Mucosa of descending colon (tissue), 3 donors: ENCODE measurements around the gene SLC25A38. TPM values are rescaled to one million over a fixed set of nuclear protein-coding genes. Genes with fewer than 3 reads are reported as not detected.
"Not testable (repeated sequence)": the region's sequence is repeated elsewhere in the genome, so short reads cannot be mapped to it uniquely, and the experiment has no call there.

ENCODE experiments used
- ATAC-seq: fragments of 200-7000 bp; cut with Tn5 transposase; one replicate; pipeline ENCODE4 v1.9.1; 2020; ENCODE audit warnings: mild to moderate bottlenecking, moderate library complexity
- DNase-seq, 3 donors: peaks; one replicate each; pipeline ENCODE4 v3.0.0-alpha.2; 2020
- H3K36me3 ChIP-seq: fragments of 200-600 bp; one replicate; pipeline ENCODE4 v1.8.0; 2021; ENCODE audit warnings: low read depth, mild to moderate bottlenecking
- H3K4me1 ChIP-seq: fragments of 200-600 bp; one replicate; pipeline ENCODE4 v1.8.0; 2021; ENCODE audit warnings: low read depth, mild to moderate bottlenecking
- H3K4me3 ChIP-seq: fragments of 200-600 bp; one replicate; pipeline ENCODE4 v1.8.0; 2021; ENCODE audit warnings: mild to moderate bottlenecking
- H3K9me3 ChIP-seq: fragments of 200-600 bp; one replicate; pipeline ENCODE4 v1.8.0; 2021; ENCODE audit warnings: mild to moderate bottlenecking
- intact Hi-C, 2 donors: fragments of 100-400 bp; cut with DNase I in 1 of 2; cut with micrococcal nuclease in 1 of 2; formaldehyde crosslinking; loops; one replicate each; pipeline versions ENCODE4 v1.11.0 to v1.11.1; 2022; cut with DNase I, micrococcal nuclease
- total RNA-seq, 3 donors: library from RNA; stranded (reverse); fragmentation: NEBNext Ultra II Directional in 2 of 3; extraction: Animal tissue kit (Norgen Biotek cat#: 25700) in 2 of 3; gene quantifications; one replicate each; pipeline versions ENCODE4 v1.2.1 to v1.2.4, GENCODE V29; 2021 to 2023
- TF ChIP-seq, protein P1 (sequence below): fragments of 200-600 bp; IDR thresholded peaks from one replicate; pipeline ENCODE4 v1.8.0; 2022; ENCODE audit warnings: antibody characterized with exemption, mild to moderate bottlenecking
- donor health status: DM: no; HTN: no; CAD: no; lungs with moderate emphysema.
- donor health status: DM: no; HTN: no; CAD: no.
- donor health status: DM: no; HTN: yes; CAD: no.

Gene SLC25A38
- total RNA-seq, 3 donors from 2014 or later, result 29.3 to 35.3 (median 34.4) TPM

DNA sequence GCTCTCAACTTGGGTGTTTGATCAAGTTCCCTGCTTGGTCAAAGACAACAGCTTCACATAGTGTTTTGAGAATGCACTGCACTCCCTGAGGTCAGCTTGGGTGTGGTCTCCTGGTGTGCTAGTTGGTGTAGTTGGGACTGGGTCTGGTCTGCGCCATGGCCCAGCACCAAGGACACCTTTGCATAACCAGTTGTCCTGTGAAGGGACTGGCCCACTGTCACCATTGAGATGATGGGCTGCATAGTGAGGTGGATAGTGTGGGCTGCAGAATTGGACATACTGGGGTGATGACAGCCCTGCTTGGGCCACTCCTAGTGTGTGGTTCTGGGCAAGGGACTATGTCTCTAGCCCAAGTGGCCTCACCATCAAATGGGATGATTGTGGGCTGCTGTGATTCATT lies 32.8 kb downstream of the SLC25A38 start:
- intact Hi-C loops, result no loop called here
- ATAC-seq (no peak), DNase-seq (no peak)
- Histone ChIP-seq H3K9me3 (no peaks in the 10 kb centered on the region), H3K36me3 (peaks cover 5% of the 10 kb centered on the region), H3K4me1 (peaks cover 10% of the 10 kb centered on the region), H3K4me3 (no peak overlapping the region)
- TF ChIP-seq, protein P1, sequence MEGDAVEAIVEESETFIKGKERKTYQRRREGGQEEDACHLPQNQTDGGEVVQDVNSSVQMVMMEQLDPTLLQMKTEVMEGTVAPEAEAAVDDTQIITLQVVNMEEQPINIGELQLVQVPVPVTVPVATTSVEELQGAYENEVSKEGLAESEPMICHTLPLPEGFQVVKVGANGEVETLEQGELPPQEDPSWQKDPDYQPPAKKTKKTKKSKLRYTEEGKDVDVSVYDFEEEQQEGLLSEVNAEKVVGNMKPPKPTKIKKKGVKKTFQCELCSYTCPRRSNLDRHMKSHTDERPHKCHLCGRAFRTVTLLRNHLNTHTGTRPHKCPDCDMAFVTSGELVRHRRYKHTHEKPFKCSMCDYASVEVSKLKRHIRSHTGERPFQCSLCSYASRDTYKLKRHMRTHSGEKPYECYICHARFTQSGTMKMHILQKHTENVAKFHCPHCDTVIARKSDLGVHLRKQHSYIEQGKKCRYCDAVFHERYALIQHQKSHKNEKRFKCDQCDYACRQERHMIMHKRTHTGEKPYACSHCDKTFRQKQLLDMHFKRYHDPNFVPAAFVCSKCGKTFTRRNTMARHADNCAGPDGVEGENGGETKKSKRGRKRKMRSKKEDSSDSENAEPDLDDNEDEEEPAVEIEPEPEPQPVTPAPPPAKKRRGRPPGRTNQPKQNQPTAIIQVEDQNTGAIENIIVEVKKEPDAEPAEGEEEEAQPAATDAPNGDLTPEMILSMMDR, result no peak

DNA sequence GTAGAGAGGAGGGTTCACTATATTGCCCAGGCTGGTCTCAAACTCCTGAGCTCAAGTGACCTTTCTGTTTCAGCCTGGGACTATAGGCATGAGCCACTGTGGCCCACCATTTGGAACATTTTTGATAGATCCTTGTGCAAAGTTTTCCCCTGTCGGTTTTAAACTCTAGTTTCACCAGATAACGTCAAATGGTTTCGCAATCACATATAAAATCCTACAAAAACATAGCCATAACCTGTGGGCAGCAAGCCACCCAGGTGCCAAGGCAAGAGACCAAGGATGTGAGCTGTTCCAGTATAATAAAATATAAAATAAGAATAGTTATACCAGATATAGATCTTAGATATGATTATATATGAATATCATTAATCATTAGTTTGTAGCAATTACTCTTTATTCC lies 33.8 kb downstream of the SLC25A38 start:
- ATAC-seq, H3K36me3 ChIP-seq, H3K4me1 ChIP-seq, H3K4me3 ChIP-seq, DNase-seq, H3K9me3 ChIP-seq, intact Hi-C loops: not testable (repeated sequence)

DNA sequence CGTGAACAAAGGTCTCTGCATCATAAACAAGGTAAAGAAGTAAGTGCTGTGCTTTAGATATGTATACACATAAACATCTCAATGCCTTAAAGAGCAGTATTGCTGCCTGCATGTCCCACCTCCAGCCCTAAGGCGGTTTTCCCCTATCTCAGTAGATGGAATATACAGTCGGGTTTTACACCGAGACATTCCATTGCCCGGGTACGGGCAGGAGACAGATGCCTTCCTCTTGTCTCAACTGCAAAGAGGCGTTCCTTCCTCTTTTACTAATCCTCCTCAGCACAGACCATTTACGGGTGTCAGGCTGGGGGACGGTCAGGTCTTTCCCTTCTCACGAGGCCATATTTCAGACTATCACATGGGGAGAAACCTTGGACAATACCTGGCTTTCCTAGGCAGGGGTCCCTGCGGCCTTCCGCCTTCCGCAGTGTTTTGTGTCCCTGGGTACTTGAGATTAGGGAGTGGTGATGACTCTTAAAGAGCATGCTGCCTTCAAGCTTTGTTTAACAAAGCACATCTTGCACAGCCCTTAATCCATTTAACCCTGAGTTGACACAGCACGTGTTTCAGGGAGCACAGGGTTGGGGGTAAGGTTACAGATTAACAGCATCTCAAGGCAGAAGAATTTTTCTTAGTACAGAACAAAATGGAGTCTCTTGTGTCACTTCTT lies 35.5 kb downstream of the SLC25A38 start:
- intact Hi-C loops, H3K9me3 ChIP-seq, ATAC-seq, DNase-seq, H3K4me3 ChIP-seq, H3K4me1 ChIP-seq, H3K36me3 ChIP-seq: not testable (repeated sequence)

DNA sequence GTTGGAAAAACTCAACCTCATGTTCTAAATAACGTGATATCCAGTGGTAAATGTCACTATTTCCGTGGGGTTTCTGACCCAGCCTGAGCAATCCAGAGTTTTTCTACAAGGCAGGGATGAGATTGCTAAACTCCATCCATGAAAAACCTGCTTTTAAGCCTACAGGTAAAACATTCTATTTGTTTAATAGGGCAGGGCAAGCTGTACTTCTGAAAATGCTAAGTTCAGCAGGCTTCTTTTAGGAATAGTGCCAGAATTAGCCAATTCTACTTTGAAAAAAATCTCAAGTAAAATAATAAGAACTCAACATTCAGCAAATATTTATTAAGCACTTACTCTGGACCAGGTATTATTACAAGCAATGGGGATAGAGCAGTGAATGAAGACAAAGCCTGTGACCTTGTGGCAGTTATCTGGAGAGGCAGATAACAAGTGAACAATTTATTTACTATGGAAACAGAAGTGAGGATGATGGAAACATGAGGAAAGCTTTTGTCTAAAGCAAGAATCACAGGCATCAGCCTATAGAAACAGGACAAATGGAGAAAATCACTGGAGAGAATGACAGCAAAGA lies 36.7 kb downstream of the SLC25A38 start:
- Histone ChIP-seq H3K9me3 (no peaks in the 10 kb centered on the region), H3K36me3 (no peaks in the 10 kb centered on the region), H3K4me1 (no peaks in the 10 kb centered on the region), H3K4me3 (no peak overlapping the region)
- ATAC-seq (no peak), DNase-seq (no peak)
- TF ChIP-seq, protein P1, result no peak
- intact Hi-C loops, result no loop called here

DNA sequence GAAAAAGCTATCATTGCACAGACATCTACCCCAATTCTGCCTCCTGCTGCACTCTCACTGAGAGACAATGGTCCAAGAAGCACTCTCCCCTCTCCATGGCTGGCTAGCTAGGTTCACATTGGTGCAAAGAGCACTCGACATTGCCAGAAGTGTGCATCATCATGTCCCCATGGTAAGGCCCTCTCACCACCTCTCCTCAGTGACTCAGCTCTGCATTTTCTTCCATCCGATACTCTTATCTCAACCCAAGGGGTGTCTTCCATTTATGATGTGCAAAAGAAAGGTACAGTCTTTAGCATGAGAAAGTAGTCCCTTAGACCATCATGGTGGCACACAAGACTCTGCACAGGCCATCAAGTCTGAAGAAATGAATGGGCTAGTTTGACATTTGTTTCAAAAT lies 37.4 kb downstream of the SLC25A38 start:
- no peak for DNase-seq
- TF ChIP-seq, protein P1, result no peak
- no peak for ATAC-seq
- Histone ChIP-seq H3K36me3 (no peaks in the 10 kb centered on the region), H3K4me1 (no peaks in the 10 kb centered on the region), H3K4me3 (no peak overlapping the region), H3K9me3 (no peaks in the 10 kb centered on the region)
- intact Hi-C loops, result no loop called here

DNA sequence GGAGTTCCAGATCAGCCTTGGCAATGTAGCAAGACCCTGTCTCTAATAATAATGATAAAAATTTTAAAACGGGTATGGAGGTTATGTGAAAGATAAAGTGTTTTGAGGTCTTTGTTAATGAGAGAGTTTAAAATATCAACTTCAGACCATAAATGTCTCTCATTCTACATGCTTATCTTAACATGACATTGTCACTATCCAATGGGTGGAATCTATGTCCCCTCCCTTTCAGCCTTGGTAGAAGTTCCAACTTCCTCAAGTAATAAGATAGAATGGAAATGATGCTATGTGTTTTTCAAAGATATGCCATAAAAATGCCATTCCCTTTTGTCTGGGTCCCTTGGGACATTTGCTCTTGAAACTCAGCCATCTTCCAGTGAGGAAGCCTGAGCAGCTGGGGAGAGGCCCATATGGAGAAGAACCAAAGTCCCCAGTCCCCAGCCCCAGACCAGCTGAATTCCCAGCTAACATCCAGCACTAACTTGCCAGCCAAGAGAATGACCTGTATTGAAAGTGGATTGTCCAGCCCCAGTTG lies 40.3 kb downstream of the SLC25A38 start:
- Histone ChIP-seq H3K4me3 (no peak overlapping the region), H3K36me3 (no peaks in the 10 kb centered on the region), H3K9me3 (no peaks in the 10 kb centered on the region), H3K4me1 (no peaks in the 10 kb centered on the region)
- intact Hi-C loops, result no loop called here
- no peak for ATAC-seq
- no peak for DNase-seq
- TF ChIP-seq, protein P1, result no peak
